Heart right ventricle (tissue), 16 donors: ENCODE data around the gene TIMM17A. TPM values are rescaled to one million over a fixed set of nuclear protein-coding genes. Genes with fewer than 3 reads are reported as not detected.

ENCODE experiments used
- ATAC-seq, 8 donors: fragments of 200-7000 bp; cut with Tn5 transposase; one replicate each; pipeline ENCODE4 v1.9.1; 2020; ENCODE audit warnings: mild to moderate bottlenecking in 8 of 8, moderate library complexity in 8 of 8, moderate number of reproducible peaks in 1 of 8
- DNase-seq, 2 donors: peaks; one replicate each; pipeline ENCODE4 v3.0.0-alpha.2; 2020
- H3K27ac ChIP-seq, 10 donors: fragments of 200-600 bp; sonication (generic) in 2 of 10; one replicate each; pipeline versions ENCODE4 v1.5.0 to v1.8.0; 2020 to 2022; ENCODE audit warnings: mild to moderate bottlenecking in 3 of 10
- H3K27me3 ChIP-seq, 7 donors: fragments of 200-600 bp; one replicate each; pipeline ENCODE4 v1.8.0; 2021 to 2022; ENCODE audit warnings: mild to moderate bottlenecking in 2 of 7
- H3K36me3 ChIP-seq, 9 donors: fragments of 200-600 bp; sonication (generic) in 1 of 9; one replicate each; pipeline versions ENCODE4 v1.5.0 to v1.8.0; 2020 to 2022; ENCODE audit warnings: mild to moderate bottlenecking in 2 of 9
- H3K4me1 ChIP-seq, 9 donors: fragments of 200-600 bp; sonication (generic) in 1 of 9; one replicate each; pipeline versions ENCODE4 v1.5.0 to v1.8.0; 2020 to 2022; ENCODE audit warnings: mild to moderate bottlenecking in 4 of 9
- H3K4me3 ChIP-seq, 10 donors: fragments of 200-600 bp; sonication (generic) in 2 of 10; one replicate each; pipeline versions ENCODE4 v1.5.0 to v1.8.0; 2020 to 2022; ENCODE audit warnings: mild to moderate bottlenecking in 7 of 10, moderate library complexity in 2 of 10
- H3K9me3 ChIP-seq, 11 donors: fragments of 200-600 bp in 10 of 11; sonication (generic) in 2 of 11; one replicate each; pipeline versions ENCODE4 v1.5.0 to v1.8.0; 2013 to 2022; ENCODE audit warnings: mild to moderate bottlenecking in 2 of 11, control low read depth in 1 of 11, moderate library complexity in 1 of 11
- CTCF ChIP-seq, 9 donors: fragments of 200-600 bp; sonication (generic) in 2 of 9; IDR thresholded peaks; one replicate each; pipeline versions ENCODE4 v1.5.0 to v1.8.0; 2021 to 2022; ENCODE audit warnings: antibody characterized with exemption in 9 of 9, mild to moderate bottlenecking in 5 of 9, moderate library complexity in 1 of 9
- WGBS, 2 donors: extraction: QIAGEN DNeasy Blood & Tissue Kit; methylation state at CpG; one replicate each; pipeline ENCODE4 v1.1.7; 2013; ENCODE audit warnings: inconsistent platforms in 1 of 2; 5-methylcytosine and 5-hydroxymethylcytosine counted together
- intact Hi-C, 10 donors: fragments of 100-400 bp; cut with DNase I; formaldehyde crosslinking; loops; one replicate each; pipeline versions ENCODE4 v1.11.1 to v1.14.2; 2022
- polyA plus RNA-seq, 2 donors: library from polyadenylated mRNA; stranded (reverse); fragments of 200-250 nt; gene quantifications; one replicate each; pipeline ENCODE4 v1.2.3, GENCODE V29; 2013
- total RNA-seq, 10 donors: library from RNA; stranded (reverse); fragmentation: NEBNext Ultra II Directional in 3 of 10; extraction: Animal tissue kit (Norgen Biotek cat#: 25700) in 3 of 10; gene quantifications; one replicate each; pipeline versions ENCODE4 v1.2.1 to v1.2.4, GENCODE V29; 2021 to 2023
- donor health status: Arrhythmogenic right ventricular cardiomyopathy.
- donor health status: ischemic (EF 13 %, LVEDD 7.1; RV severe dilation, severe dysfunction).
- donor health status: healthy with polysubstance abuse.
- donor health status: DM: no; HTN: yes; CAD: no.
- donor health status: DM: no; HTN: no; CAD: no.
- donor health status: ischemic (EF 25% LVEDD 6.9; RV normal size, moderate dysfunction).
- donor health status: ischemic (EF 25% LVEDD 5.7; RV mildly dilated, moderate dysfunction).
- donor health status: healthy.
- donor health status: DM: yes; HTN: yes; CAD: no.
- donor health status: Ischemic cardiomyopathy.
- donor health status: ischemic (EF 35%, LVEDD 5.7; RV mildly dilated, moderate dysfunction).
- donor health status: nonischemic (EF 11% LVEDD 7.7; RV severe dilation, severe dysfunction).
- donor health status: DM: yes; HTN: yes; CAD: no.
- donor health status: PGD.
- donor health status: ischemic (EF 29% LVEDD 5.4; RV normal size, mild dysfunction).
- donor health status: nonischemic (EF 23%, LVEDD 6.1; RV moderate dilation, normal function).

Gene TIMM17A
- total and polyA plus RNA-seq, 12 donors = 49.7 to 113 (median 88.9) TPM

GRCh38 chr1:202014915-202015661 lies 59.8 kb downstream of the TIMM17A start:
- no peak overlapping the region for H3K4me3 ChIP-seq
- H3K36me3 ChIP-seq = peaks cover 0 to 6% (median 0%) of the 10 kb centered on the region in 9 donors
- peaks cover 0 to 10% (median 0%) of the 10 kb centered on the region in 7 donors for H3K27me3 ChIP-seq
- WGBS, 2 donors = 87 to 89% methylated on average over 17 of the region's 17 CpGs
- intact Hi-C loops = no loop called here
- no peak overlapping the region for H3K27ac ChIP-seq
- TF ChIP-seq CTCF (IDR thresholded peaks at IDR 0.05) = no peak
- no peaks in the 10 kb centered on the region for H3K9me3 ChIP-seq
- ATAC-seq (no peak), DNase-seq (no peak)
- H3K4me1 ChIP-seq = peaks cover 0 to 12% (median 2%) of the 10 kb centered on the region in 9 donors

- peaks cover 0 to 6% (median 0%) of the 10 kb centered on the region in 9 donors for H3K36me3 ChIP-seq
- WGBS, 2 donors = 92 to 97% methylated on average over 3 of the region's 3 CpGs
- H3K9me3 ChIP-seq = no peaks in the 10 kb centered on the region
- H3K27ac ChIP-seq = no peak overlapping the region
- no peak for TF ChIP-seq CTCF (IDR thresholded peaks at IDR 0.05)
- intact Hi-C loops = no loop called here
- H3K4me3 ChIP-seq = no peak overlapping the region
- peaks cover 0 to 10% (median 0%) of the 10 kb centered on the region in 7 donors for H3K27me3 ChIP-seq
- DNase-seq (no peak), ATAC-seq (no peak)
- peaks cover 0 to 7% (median 0%) of the 10 kb centered on the region in 9 donors for H3K4me1 ChIP-seq
Measured at GRCh38 chr1:202015662-202015937, 60.3 kb downstream of the TIMM17A start.

GRCh38 chr1:202016022-202016810 lies 60.9 kb downstream of the TIMM17A start:
- intact Hi-C loops = no loop called here
- no peak overlapping the region for H3K27ac ChIP-seq
- H3K36me3 ChIP-seq = peaks cover 0 to 6% (median 0%) of the 10 kb centered on the region in 9 donors
- no peak overlapping the region for H3K4me3 ChIP-seq
- peaks cover 0 to 5% (median 0%) of the 10 kb centered on the region in 9 donors for H3K4me1 ChIP-seq
- H3K9me3 ChIP-seq = no peaks in the 10 kb centered on the region
- H3K27me3 ChIP-seq = peaks cover 0 to 10% (median 0%) of the 10 kb centered on the region in 7 donors
- WGBS, 2 donors = 87 to 91% methylated on average over 9 of the region's 9 CpGs
- TF ChIP-seq CTCF (IDR thresholded peaks at IDR 0.05) = no peak
- ATAC-seq (no peak), DNase-seq (no peak)

- DNase-seq = no peak
- Histone ChIP-seq H3K9me3 (no peaks in the 10 kb centered on the region), H3K4me3 (no peak overlapping the region), H3K27me3 (peaks cover 0 to 10% (median 0%) of the 10 kb centered on the region in 7 donors), H3K4me1 (peaks cover 0 to 5% (median 0%) of the 10 kb centered on the region in 9 donors), H3K27ac (no peak overlapping the region), H3K36me3 (peaks cover 0 to 6% (median 0%) of the 10 kb centered on the region in 9 donors)
- ATAC-seq = no peak
- intact Hi-C loops = no loop called here
- TF ChIP-seq CTCF (IDR thresholded peaks at IDR 0.05) = no peak
- WGBS, 2 donors = 94 to 95% methylated on average over 21 of the region's 21 CpGs
Measured at GRCh38 chr1:202016811-202017748, 61.8 kb downstream of the TIMM17A start.
